Astrocyte (in vitro differentiated cells and primary cell): Measurements from ENCODE around the gene RNF2.

ENCODE experiments used
- CTCF ChIP-seq: IDR thresholded peaks from 2 replicates; pipeline ENCODE4 v1.5.1; 2011; ENCODE audit warnings: low read depth, mild to moderate bottlenecking, inconsistent platforms, low read length, moderate library complexity; ENCODE audit not compliant: insufficient read depth
- EZH2 ChIP-seq: IDR thresholded peaks from 2 replicates; pipeline ENCODE4 v1.6.1; 2012; ENCODE audit warnings: mild to moderate bottlenecking, low read length, inconsistent platforms; ENCODE audit not compliant: insufficient read depth

GRCh38 chr1:185063719-185064118 lies 18.4 kb downstream of the RNF2 start:
- TF ChIP-seq CTCF (no peak), EZH2 (no peak)
